Sigmoid colon (tissue), 7 donors: ENCODE results near the gene MPP1. TPM values are rescaled to one million over a fixed set of nuclear protein-coding genes. Genes with fewer than 3 reads are reported as not detected.
"Not testable (repeated sequence)": the region's sequence is repeated elsewhere in the genome, so short reads cannot be mapped to it uniquely, and the experiment has no call there.

Experiments
- DNase-seq: peaks from one replicate; pipeline ENCODE4 v3.0.0-alpha.2; 2019
- H3K27ac ChIP-seq, 4 donors: fragments of 200-600 bp; sonication (generic); one replicate each; pipeline ENCODE4 v1.5.1; 2016 to 2019; ENCODE audit warnings: mild to moderate bottlenecking in 1 of 4
- H3K27me3 ChIP-seq, 3 donors: fragments of 200-600 bp; sonication (generic); one replicate each; pipeline ENCODE4 v1.5.1; 2019; ENCODE audit warnings: mild to moderate bottlenecking in 1 of 3
- H3K36me3 ChIP-seq, 4 donors: fragments of 200-600 bp; sonication (generic); one replicate each; pipeline ENCODE4 v1.5.1; 2016 to 2019
- H3K4me1 ChIP-seq, 4 donors: fragments of 200-600 bp; sonication (generic); one replicate each; pipeline ENCODE4 v1.5.1; 2017 to 2019
- H3K4me3 ChIP-seq, 4 donors: fragments of 200-600 bp; sonication (generic); one replicate each; pipeline ENCODE4 v1.5.1; 2017 to 2019; ENCODE audit warnings: mild to moderate bottlenecking in 2 of 4, moderate library complexity in 1 of 4
- H3K9me3 ChIP-seq, 4 donors: fragments of 200-600 bp in 3 of 4; sonication (generic) in 3 of 4; one replicate each; pipeline versions ENCODE4 v1.5.1 to v1.6.1; 2013 to 2019
- EP300 ChIP-seq, 4 donors: sonication (generic); formaldehyde crosslinking; IDR thresholded peaks; one replicate each; pipeline ENCODE4 v1.6.1; 2017; ENCODE audit warnings: antibody characterized with exemption in 4 of 4
- POLR2A ChIP-seq, 2 donors: fragments of 450-650 bp; IDR thresholded peaks; one replicate each; pipeline ENCODE4 v1.6.1; 2016; ENCODE audit warnings: antibody characterized with exemption in 2 of 2, mild to moderate bottlenecking in 2 of 2, moderate library complexity in 2 of 2
- POLR2AphosphoS5 ChIP-seq, 4 donors: sonication (generic); formaldehyde crosslinking; IDR thresholded peaks; one replicate each; pipeline ENCODE4 v1.6.1; 2017; ENCODE audit warnings: antibody characterized with exemption in 4 of 4
- WGBS, 2 donors: extraction: QIAGEN DNeasy Blood & Tissue Kit; methylation state at CpG; one replicate each; pipeline ENCODE4 v1.1.7; 2013; 5-methylcytosine and 5-hydroxymethylcytosine counted together
- intact Hi-C: fragments of 100-400 bp; cut with DNase I; formaldehyde crosslinking; loops from one replicate; pipeline ENCODE4 v1.15.1; 2023
- polyA plus RNA-seq, 3 donors: library from polyadenylated mRNA; stranded (reverse); fragments of 200-250 nt; gene quantifications; one replicate each; pipeline ENCODE4 v1.2.3, GENCODE V29; 2013
- total RNA-seq, 4 donors: library from RNA; depleted of rRNA; stranded (reverse); fragments of >200 nt; gene quantifications; one replicate each; pipeline ENCODE4 v1.1.0, GENCODE V29; 2016
- TF ChIP-seq, protein P1 (sequence below), 4 experiments: fragments of 450-650 bp in 3 of 4; fragments of 200-600 bp in 1 of 4; IDR thresholded peaks; one replicate each; pipeline ENCODE4 v1.5.1; 2016 to 2019; ENCODE audit warnings: antibody characterized with exemption in 4 of 4, mild to moderate bottlenecking in 3 of 4, moderate library complexity in 2 of 4
- donor health status: healthy with polysubstance abuse.
- donor health status: Bipolar disorder and iron deficiency.
- donor health status: healthy.

MPP1 gene
- total and polyA plus RNA-seq, 7 donors: 16.4 to 36.7 (median 27.2) TPM

DNA sequence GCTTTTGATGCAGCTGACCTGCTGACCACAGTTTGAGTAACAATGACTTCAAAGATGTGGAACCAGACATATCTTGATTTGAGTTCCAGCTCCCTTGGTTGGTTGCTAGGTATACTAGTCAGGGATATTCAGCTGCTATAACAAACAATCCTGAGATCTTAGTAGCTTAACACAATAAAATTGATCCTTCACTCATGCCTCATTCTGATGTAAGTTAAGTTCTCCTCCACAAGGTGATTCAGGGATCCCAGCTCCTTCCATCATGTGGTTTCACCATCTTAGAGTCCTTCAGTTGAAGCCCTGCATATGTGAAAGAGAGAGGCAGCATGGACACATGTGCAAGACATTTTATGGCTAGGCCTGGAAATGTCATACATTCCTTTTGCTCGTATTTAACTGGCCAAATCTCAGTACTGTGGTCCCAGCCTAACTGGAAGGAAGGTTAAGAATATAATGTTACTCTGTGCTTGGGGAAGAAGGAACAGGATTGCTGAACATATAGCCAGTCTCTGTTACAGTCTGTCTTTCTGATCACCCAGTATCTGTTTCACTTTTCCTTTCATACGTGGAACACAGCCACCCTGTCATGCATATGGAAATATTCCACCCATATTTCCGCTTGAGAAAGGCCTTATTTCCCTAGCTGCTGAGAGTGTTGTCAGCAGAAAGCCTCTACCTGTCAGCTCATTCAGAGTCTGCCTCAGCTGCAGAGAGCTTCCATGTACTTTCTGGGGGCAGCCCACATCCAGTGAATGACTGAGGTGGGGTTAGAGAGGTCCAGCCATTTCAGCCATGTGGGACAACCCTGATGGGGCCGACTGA, 22.1 kb upstream of the MPP1 start:
- H3K27me3 ChIP-seq: no peaks in the 10 kb centered on the region
- 41 to 46% methylated on average over 4 of the region's 4 CpGs for WGBS, 2 donors
- intact Hi-C loops: no loop called here
- H3K27ac ChIP-seq: no peak overlapping the region
- no peak for DNase-seq
- H3K4me1 ChIP-seq: no peaks in the 10 kb centered on the region
- H3K4me3 ChIP-seq: no peak overlapping the region
- TF ChIP-seq, protein P1, sequence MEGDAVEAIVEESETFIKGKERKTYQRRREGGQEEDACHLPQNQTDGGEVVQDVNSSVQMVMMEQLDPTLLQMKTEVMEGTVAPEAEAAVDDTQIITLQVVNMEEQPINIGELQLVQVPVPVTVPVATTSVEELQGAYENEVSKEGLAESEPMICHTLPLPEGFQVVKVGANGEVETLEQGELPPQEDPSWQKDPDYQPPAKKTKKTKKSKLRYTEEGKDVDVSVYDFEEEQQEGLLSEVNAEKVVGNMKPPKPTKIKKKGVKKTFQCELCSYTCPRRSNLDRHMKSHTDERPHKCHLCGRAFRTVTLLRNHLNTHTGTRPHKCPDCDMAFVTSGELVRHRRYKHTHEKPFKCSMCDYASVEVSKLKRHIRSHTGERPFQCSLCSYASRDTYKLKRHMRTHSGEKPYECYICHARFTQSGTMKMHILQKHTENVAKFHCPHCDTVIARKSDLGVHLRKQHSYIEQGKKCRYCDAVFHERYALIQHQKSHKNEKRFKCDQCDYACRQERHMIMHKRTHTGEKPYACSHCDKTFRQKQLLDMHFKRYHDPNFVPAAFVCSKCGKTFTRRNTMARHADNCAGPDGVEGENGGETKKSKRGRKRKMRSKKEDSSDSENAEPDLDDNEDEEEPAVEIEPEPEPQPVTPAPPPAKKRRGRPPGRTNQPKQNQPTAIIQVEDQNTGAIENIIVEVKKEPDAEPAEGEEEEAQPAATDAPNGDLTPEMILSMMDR (IDR thresholded peaks at IDR 0.05): no peak
- no peak for TF ChIP-seq POLR2AphosphoS5 (IDR thresholded peaks at IDR 0.05)
- no peak for TF ChIP-seq EP300 (IDR thresholded peaks at IDR 0.05)
- no peak for TF ChIP-seq POLR2A (IDR thresholded peaks at IDR 0.05)
- H3K9me3 ChIP-seq: no peaks in the 10 kb centered on the region
- H3K36me3 ChIP-seq: no peaks in the 10 kb centered on the region

DNA sequence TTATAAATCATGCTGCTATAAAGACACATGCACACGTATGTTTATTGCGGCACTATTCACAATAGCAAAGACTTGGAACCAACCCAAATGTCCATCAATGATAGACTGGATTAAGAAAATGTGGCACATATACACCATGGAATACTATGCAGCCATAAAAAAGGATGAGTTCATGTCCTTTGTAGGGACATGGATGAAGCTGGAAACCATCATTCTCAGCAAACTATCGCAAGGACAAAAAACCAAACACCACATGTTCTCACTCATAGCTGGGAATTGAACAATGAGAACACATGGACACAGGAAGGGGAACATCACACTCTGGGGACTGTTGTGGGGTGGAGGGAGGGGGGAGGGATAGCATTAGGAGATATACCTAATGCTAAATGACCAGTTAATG, 20.3 kb upstream of the MPP1 start:
- WGBS, 2 donors: no CpG with 5 or more reads among the region's 3 CpGs
- H3K4me3 ChIP-seq, intact Hi-C loops, H3K9me3 ChIP-seq, H3K4me1 ChIP-seq, H3K27ac ChIP-seq, H3K27me3 ChIP-seq, H3K36me3 ChIP-seq, DNase-seq: not testable (repeated sequence)

- Histone ChIP-seq H3K4me1 (no peaks in the 10 kb centered on the region), H3K9me3 (no peaks in the 10 kb centered on the region), H3K4me3 (no peak overlapping the region), H3K27me3 (no peaks in the 10 kb centered on the region), H3K36me3 (no peaks in the 10 kb centered on the region), H3K27ac (no peak overlapping the region)
- TF ChIP-seq POLR2A (IDR thresholded peaks at IDR 0.05) (no peak), EP300 (IDR thresholded peaks at IDR 0.05) (no peak), POLR2AphosphoS5 (IDR thresholded peaks at IDR 0.05) (no peak)
- TF ChIP-seq, protein P1 (IDR thresholded peaks at IDR 0.05): no peak
- intact Hi-C loops: no loop called here
- 89 to 97% methylated on average over 1 of the region's 1 CpG for WGBS, 2 donors
- DNase-seq: no peak
Observed at GRCh38 chrX:154824638-154825037, 19.4 kb upstream of the MPP1 start.

DNA sequence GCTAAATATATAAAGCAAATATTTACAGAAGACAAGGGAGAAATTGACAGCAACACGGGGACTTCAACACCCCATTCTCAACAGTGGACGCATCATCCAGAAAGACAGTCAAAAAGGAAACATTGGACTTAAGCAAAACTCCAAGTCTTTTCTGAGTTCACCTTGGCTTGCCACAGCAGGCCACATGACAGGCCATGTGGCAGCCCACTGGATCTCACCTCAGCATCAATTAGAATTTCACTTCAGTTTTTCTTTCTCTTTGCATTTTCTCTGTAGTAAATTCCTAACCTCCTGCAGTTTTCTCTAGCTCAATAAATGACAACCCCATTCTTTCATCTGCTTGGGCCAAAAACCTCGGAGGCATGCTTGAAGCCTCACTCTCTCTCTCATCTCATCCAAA, 16.7 kb upstream of the MPP1 start:
- Histone ChIP-seq H3K27me3 (no peaks in the 10 kb centered on the region), H3K27ac (no peak overlapping the region), H3K4me3 (no peak overlapping the region), H3K9me3 (no peaks in the 10 kb centered on the region), H3K36me3 (no peaks in the 10 kb centered on the region), H3K4me1 (no peaks in the 10 kb centered on the region)
- WGBS, 2 donors: 70 to 84% methylated on average over 3 of the region's 3 CpGs
- TF ChIP-seq, protein P1 (IDR thresholded peaks at IDR 0.05): no peak
- no peak for TF ChIP-seq POLR2AphosphoS5 (IDR thresholded peaks at IDR 0.05)
- no peak for TF ChIP-seq POLR2A (IDR thresholded peaks at IDR 0.05)
- no peak for TF ChIP-seq EP300 (IDR thresholded peaks at IDR 0.05)
- intact Hi-C loops: no loop called here
- no peak for DNase-seq

- no peaks in the 10 kb centered on the region for H3K9me3 ChIP-seq
- no peaks in the 10 kb centered on the region for H3K27me3 ChIP-seq
- DNase-seq: no peak
- TF ChIP-seq EP300 (IDR thresholded peaks at IDR 0.05): no peak
- TF ChIP-seq, protein P1 (IDR thresholded peaks at IDR 0.05): no peak
- TF ChIP-seq POLR2AphosphoS5 (IDR thresholded peaks at IDR 0.05): no peak
- TF ChIP-seq POLR2A (IDR thresholded peaks at IDR 0.05): no peak
- intact Hi-C loops: no loop called here
- no peak overlapping the region for H3K4me3 ChIP-seq
- no peaks in the 10 kb centered on the region for H3K4me1 ChIP-seq
- H3K36me3 ChIP-seq: no peaks in the 10 kb centered on the region
- no peak overlapping the region for H3K27ac ChIP-seq
Observed at GRCh38 chrX:154821523-154821922, 16.2 kb upstream of the MPP1 start.
